HG03025 (cell line): ENCODE measurements around the gene ARID1A.

Experiments
- ATAC-seq: cut with Tn5 transposase; IDR thresholded peaks from one replicate; pipeline ENCODE4 v1.9.1; 2021; ENCODE audit warnings: mild to moderate bottlenecking, moderate library complexity; ENCODE audit not compliant: unreplicated experiment, low FRiP score

The ARID1A gene

GRCh38 chr1:26752519-26752918 lies 56.7 kb downstream of the ARID1A start:
- no peak for ATAC-seq

- no peak for ATAC-seq
These were observed 58.5 kb downstream of the ARID1A start for GRCh38 chr1:26754086-26754874.

GRCh38 chr1:26758358-26758757 lies 62.5 kb downstream of the ARID1A start:
- no peak for ATAC-seq

GRCh38 chr1:26759531-26759930 lies 63.7 kb downstream of the ARID1A start:
- ATAC-seq: no peak

GRCh38 chr1:26761217-26761616 lies 65.4 kb downstream of the ARID1A start:
- no peak for ATAC-seq

DNA sequence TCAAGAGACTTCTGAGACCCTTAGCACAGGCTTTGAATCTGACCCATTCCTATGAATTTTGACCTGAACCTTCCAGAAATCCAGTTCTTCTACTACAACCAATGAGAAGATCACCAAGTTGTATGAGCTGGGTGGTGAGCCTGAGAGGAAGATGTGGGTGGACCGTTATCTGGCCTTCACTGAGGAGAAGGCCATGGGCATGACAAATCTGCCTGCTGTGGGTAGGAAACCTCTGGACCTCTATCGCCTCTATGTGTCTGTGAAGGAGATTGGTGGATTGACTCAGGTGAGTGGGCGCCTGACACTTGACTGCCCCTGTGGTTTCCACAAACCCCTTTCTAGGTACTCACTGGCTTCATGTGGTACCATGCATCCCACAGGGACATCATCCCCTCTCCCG lies 71.9 kb downstream of the ARID1A start:
- ATAC-seq: no peak

DNA sequence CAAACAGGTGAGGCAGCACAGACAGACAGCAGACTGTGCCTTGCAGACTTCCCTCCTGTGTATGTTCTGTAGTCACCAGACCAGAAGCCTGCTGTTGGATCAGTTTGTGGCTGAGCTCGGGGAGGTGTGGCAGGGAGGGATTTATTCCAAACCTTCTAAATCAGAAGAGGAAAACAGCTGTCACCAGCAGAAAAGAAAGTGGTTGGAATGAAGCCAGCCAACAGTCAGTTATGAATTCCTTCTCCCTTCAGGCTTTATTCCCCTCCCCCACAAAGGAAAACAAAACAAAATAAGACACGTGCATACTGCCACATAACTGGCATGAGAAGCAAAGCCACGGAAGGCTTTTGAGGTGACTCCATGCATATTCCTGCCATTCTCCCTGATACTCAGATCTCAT lies 72.9 kb downstream of the ARID1A start:
- no peak for ATAC-seq

- ATAC-seq: no peak
These were observed 75.4 kb downstream of the ARID1A start for GRCh38 chr1:26771285-26771642.

DNA sequence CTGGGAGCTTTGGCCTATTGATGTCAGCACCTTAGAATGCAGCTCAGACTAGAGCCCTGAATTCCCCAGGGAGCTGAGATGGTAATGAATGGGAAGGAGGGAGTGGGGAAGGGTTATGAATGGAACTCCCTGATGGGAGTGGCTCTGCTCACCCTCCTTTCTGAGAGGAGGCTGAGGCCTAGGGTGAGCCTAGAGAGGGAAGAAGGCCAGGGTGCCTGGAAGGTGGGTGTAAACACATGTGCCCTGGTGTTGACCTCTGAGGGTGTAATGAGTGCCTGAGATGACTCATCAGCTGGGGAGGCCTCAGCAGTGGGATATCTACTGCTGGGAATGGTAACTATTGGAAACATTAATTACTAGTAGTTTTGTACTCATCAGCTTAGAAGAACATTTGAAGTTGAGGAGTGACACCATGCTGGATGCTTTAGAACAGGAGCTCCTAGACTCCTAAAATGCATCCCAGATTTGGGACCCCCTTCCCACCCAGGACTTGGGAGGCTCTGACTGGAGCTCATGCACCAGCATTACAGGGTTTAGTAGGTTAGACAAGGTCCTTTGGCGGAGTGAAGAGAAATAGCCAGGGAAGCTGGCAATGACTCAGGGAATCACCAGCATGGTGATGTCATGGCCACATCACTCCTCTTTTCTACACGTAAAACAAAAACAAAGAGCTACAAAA lies 76.0 kb downstream of the ARID1A start:
- ATAC-seq: no peak

- no peak for ATAC-seq
These were observed 76.9 kb downstream of the ARID1A start for GRCh38 chr1:26772687-26773086.

DNA sequence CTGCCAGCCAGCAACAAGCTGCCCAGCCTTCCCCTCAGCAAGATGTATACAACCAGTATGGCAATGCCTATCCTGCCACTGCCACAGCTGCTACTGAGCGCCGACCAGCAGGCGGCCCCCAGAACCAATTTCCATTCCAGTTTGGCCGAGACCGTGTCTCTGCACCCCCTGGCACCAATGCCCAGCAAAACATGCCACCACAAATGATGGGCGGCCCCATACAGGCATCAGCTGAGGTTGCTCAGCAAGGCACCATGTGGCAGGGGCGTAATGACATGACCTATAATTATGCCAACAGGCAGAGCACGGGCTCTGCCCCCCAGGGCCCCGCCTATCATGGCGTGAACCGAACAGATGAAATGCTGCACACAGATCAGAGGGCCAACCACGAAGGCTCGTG lies 78.6 kb downstream of the ARID1A start:
- no peak for ATAC-seq

DNA sequence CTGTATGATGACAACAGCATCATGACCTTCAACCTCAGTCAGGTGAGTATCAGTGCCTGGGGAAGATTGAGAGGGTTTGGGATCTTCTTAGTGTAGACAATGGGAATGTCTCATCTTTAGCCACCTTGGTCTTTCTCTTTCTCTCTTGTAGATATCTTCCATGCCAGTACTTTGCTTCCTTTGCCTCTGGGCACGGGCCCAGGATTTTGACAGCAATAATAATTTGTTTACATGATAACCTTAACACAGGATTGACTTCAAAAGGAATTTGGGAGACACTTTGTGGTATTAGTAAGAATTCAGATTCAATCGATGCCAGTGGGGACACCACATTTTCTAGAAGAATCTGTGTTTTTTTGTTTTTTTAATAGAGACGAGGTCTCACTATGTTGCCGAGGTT lies 79.9 kb downstream of the ARID1A start:
- ATAC-seq: no peak

GRCh38 chr1:26779098-26779668 lies 83.4 kb downstream of the ARID1A start:
- no peak for ATAC-seq

DNA sequence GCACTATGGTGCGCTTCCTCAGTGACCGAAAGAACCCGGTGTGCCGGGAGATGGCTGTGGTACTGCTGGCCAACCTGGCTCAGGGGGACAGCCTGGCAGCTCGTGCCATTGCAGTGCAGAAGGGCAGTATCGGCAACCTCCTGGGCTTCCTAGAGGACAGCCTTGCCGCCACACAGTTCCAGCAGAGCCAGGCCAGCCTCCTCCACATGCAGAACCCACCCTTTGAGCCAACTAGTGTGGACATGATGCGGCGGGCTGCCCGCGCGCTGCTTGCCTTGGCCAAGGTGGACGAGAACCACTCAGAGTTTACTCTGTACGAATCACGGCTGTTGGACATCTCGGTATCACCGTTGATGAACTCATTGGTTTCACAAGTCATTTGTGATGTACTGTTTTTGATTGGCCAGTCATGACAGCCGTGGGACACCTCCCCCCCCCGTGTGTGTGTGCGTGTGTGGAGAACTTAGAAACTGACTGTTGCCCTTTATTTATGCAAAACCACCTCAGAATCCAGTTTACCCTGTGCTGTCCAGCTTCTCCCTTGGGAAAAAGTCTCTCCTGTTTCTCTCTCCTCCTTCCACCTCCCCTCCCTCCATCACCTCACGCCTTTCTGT lies 84.6 kb downstream of the ARID1A start:
- no peak for ATAC-seq

DNA sequence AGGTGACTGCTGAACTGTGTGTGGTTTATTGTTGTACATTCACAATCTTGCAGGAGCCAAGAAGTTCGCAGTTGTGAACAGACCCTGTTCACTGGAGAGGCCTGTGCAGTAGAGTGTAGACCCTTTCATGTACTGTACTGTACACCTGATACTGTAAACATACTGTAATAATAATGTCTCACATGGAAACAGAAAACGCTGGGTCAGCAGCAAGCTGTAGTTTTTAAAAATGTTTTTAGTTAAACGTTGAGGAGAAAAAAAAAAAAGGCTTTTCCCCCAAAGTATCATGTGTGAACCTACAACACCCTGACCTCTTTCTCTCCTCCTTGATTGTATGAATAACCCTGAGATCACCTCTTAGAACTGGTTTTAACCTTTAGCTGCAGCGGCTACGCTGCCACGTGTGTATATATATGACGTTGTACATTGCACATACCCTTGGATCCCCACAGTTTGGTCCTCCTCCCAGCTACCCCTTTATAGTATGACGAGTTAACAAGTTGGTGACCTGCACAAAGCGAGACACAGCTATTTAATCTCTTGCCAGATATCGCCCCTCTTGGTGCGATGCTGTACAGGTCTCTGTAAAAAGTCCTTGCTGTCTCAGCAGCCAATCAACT lies 85.5 kb downstream of the ARID1A start:
- no peak for ATAC-seq

DNA sequence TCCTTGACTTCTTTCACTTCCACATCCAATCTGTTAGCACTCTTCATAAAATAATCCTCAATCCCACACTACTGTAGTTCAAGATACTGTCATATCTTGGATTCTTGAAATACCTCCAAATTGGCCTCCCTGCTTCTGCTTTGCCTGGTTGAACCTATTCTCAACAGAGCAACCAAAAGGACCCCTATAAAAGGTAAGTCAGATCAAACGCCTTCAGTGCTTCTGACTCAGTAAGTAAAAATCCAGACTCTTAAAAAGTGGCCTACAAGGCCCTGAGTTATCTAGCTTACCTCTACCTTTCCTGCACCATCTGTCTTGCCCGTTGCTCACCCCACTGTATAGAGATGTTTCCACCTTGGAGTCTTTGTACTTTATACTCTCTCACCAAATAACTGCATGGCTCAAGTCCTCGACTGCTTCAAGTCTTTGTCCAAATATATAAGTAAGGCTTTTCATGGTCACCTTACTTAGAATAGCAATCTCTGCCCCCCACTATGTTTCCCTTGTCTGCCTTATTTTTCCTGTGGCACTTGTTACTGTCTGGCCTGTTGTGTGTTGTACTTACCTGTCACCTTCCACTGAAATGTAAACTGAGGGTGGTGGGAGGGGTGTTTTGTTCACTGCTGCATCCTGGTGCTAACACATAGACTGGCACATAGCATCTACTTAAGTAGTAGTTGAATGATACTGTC lies 86.9 kb downstream of the ARID1A start:
- ATAC-seq: no peak

DNA sequence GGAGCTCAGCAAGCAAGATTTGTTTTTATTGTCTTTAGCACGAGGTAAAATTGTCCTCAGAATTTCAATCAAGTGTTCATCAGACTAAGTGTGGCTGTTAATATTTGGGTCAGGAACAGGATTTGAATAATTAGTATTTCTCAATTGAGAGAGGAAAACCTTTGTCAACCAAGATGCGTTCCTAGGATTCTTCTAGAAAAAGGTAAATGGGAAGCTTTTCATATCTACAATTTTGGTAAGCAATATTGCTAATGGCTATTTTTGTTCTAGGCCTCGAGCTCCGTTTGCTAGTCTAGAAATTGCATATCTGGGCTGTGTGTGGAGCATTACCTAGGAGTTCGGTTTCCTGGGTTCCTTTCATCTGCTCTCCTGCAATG lies 87.8 kb downstream of the ARID1A start:
- no peak for ATAC-seq

DNA sequence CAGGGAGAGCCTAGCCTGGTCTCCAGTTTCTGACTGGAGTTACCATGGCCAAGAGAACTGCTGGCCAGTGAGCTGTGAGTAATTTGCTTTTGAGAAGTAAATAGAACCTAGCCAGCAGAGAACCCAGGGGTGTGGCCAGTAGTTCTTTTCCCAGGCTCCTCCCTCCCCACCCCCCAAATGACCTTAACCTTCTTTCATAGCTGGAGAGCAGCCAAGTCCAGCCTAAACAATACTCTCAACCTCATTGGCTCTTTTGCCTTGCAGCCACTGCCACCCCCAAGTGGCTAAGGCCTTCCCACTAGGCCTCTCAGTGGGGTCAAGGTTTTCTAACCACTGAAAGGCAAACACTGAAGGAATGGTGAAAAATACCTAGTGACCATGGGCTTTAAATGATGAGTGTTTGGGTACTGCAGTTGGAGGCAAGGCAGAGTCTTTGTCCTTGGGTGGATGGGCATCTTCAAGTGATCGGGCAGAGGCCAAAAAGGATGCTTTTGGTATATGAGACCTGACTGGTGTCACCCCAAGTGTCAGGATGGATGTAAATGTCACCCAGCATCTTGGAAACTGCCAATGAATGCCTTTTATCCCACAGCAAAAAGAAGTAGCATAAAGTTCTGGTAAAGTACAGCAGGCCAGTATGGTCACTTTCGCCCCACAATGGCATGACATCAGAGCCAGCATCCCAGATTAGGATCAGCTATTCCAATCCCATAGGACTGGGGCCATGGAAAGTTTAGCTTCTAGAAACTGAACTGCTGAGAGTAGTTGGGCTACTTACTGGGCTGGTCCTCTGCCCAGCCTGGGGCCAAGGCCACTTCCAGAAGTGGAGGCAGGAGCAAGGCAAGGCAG lies 88.4 kb downstream of the ARID1A start:
- no peak for ATAC-seq

DNA sequence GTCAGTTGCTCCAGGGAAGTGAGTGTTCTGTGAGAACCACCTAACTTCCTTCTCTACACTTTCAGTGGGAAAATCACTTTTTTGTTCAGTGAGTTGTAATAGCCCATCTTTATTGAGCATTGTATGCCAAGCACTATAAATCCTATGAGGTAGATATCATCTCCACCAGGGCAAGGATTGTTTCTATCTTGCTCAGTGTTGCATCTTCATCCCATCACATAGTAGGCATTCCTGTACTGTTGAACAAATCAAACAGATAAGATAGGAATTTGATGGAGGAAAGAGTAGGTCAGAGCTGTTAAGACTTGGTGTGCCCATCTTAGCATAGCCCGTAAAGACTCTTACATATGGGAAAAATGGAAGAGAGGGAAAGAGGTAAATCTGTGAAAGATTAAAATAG lies 89.1 kb downstream of the ARID1A start:
- no peak for ATAC-seq
